ENCODE measurements around the gene ZNF555.
A peak's percentile ranks its signal among the peaks of the same experiment; 100 is the strongest.
"Not testable (repeated sequence)": the region's sequence is repeated elsewhere in the genome, so short reads cannot be mapped to it uniquely, and the experiment has no call there.

The ZNF555 gene

DNA sequence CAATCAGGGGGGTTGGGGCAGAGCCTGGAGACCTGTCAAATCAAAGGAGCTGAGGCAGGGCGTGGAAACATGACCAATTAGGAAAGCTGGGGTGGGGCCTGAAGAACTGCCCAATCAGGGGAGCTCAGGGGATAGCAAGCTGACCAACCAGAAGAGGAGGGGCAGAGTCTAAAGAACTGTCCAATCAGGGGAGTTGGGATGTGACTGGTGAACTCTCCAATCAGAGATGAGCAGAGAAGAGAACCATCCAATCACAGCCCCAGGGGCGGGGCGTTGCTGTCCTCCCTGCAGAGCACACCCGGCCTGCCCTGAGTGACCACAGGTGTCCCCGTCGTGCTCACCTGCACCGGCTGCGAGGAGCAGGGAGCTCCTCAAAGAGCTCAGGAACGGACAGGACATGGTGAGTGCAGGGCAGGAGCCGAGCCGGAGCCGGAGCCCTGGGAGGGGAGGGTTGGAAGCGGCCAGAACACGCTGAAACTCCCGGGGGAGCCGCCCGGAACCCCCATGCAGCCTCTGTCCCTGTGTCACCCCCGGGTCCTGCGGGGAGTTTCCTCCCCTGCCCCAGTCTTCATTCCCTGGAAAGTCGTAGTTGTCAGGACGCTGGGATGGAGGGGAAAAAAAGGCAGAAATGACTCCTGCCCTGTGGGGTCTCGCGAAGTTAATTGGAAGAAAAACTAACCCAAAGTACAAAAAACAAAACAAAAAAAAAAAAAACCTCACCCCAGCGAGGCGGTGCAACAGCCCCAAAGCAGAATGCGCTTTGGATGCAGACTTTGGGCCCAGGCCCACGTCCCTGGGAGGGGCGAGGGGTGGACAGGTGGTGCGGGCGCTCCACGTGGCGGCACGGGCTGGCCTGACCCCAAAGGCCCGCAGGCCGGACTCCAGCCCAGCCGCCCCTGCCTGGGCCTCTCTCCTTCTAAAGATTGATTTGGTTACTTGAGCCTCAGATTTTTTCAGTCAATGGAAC lies 26.0 kb downstream of the ZNF555 start, which contains the start of gene ZNF556:
ZNF556 (plus strand) TSS at position 311 of the 967 bp plus-strand sequence; CDS start at position 398, 87 bp downstream.
- DNase-seq (ENCODE audit: low spot score) = peak; percentile 48

DNA sequence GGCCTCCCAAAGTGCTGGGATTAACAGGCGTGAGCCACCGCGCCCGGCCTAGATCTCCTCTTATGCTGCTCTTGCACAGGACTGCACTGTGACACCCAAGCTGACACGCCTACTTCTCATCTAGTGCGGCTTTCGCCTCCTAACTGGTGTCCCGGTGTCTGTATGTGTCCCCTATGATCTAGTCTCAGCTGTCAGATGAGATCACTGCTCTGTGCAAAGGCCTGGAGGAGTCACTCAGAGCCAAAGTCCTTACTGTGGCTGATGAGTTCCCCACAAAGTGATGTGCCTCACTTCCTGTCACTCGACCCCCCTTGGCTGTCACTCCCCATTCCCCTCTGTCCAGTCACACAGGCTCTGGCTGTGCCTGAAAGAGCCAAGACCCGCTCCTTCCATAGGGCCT lies 28.3 kb downstream of the ZNF555 start:
- DNase-seq (ENCODE audit: low spot score) = no peak

DNA sequence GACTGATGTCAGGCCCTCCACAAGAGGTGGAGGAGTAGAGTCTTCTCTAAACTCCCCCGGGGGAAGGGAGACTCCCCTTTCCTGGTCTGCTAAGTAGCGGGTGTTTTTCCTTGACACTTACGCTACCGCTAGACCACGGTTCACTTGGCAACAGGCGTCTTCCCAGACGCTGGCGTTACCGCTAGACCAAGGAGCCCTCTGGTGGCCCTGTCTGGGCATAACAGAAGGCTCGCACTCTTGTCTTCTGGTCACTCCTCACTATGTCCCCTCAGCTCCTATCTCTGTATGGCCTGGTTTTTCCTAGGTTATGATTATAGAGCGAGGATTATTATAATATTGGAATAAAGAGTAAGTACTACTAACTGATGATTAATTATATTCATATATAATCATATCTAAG lies 30.9 kb downstream of the ZNF555 start:
- DNase-seq (ENCODE audit: low spot score) = not testable (repeated sequence)

DNA sequence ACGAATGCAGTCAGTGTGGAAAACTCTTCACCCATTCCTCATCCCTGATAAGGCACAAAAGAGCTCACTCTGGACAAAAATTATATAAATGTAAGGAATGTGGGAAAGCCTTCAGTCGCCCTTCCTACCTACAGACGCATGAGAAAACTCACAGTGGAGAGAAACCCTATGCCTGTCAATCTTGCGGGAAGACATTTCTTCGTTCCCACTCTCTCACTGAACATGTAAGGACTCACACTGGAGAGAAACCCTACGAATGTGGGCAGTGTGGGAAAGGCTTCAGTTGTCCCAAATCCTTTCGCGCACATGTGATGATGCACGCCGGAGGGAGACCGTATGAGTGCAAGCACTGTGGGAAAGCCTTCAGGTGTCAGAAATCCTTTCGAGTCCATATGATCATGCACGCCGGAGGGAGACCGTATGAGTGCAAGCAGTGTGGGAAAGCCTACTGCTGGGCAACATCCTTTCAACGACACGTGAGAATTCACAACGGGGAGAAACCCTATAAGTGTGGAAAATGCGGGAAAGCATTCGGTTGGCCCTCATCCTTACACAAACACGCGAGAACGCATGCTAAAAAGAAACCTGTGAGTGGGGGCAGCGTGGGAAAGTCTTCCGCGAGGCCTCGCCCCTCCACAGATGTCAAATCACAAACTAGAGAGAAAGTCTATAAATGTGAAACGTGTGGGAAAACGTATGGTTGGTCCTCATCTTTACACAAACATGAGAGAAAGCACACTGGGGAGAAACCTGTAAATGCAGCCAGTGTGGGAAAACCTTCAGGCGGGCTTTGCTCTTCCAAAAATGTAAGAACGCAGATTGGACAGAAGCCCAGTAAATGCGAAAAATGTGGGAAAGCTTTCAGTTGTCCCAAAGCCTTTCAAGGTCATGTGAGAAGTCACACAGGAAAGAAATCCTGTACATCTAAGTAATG lies 36.4 kb downstream of the ZNF555 start:
- no peak for DNase-seq (ENCODE audit: low spot score)

DNA sequence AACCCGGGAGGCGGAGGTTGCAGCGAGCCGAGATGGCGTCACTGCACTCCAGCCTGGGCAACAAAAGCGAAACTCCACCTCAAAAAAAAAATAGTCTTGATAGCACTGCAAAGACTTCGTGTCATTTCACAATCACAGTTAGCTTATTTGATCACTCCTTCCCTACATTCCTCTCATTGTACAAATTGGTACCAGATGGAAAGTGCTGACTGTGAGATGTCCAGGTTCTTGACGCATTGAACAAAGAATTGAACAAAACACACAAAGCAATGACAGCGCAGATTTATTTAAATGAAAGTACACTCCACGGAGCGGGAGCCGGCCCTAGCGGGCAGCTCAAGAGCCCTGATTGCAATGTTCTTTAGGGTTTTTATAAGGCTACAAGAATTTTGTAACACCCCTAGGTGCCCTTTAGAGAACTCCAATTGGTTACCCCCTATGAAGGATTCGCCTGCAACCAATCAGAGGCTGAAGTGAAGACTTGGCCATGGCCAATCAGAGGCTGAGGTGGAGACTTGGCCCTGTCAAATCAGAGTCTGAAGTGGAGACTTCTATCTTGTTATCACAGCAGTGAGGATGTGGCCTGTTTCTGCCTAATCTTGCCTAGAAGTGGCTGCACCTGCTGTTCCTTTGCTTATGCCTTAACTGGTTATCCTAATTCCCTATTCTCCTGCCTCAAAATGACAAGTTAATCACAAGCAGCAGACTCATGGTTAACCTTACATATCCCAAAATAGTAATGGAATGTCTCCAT lies 42.6 kb downstream of the ZNF555 start:
- DNase-seq (ENCODE audit: low spot score) = no peak

DNA sequence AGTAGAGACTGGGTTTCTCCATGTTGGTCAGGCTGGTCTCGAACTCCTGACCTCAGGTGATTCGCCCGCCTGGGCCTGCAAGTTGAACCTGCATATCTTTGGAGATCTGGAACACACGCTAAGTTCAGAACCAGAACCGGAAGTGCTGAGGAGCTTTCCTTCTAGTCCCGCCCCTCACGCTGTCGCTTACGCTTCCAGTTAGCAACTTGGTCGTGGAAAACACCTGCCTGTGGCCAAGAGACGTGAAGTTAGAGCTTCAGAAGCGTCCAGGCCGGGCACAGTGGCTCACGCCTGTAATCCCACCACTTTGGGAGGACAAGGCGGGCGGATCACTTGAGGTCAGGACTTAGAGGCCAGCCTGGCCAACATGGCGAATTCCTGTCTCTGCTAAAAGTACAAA lies 44.5 kb downstream of the ZNF555 start:
- DNase-seq (ENCODE audit: low spot score) = no peak

DNA sequence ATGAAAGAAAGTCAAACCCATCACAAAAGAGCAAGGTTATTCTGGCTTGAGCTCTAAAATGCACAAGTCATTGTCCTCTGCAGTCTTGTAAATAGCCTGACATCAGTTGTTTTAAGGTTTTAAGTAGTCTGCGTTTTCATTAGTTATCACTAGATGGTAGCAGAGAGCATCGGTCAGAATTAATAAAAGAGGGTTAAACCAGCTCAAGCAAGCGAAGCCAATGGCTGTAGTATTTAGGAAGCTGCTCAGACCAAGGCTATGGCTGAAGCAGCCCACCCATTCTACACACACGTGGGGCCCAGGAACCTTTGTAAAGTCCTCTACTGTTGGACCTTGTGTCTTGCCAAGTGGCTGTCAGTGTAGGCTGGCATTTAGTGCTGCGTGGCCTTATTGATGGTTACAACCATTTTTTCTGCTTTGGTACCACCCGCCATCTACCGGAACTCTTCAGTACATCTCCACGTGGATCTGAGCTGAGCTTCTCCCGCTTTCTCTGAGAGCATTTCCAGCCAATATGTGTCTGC lies 46.2 kb downstream of the ZNF555 start:
- peak; percentile 66 for DNase-seq (ENCODE audit: low spot score)

DNA sequence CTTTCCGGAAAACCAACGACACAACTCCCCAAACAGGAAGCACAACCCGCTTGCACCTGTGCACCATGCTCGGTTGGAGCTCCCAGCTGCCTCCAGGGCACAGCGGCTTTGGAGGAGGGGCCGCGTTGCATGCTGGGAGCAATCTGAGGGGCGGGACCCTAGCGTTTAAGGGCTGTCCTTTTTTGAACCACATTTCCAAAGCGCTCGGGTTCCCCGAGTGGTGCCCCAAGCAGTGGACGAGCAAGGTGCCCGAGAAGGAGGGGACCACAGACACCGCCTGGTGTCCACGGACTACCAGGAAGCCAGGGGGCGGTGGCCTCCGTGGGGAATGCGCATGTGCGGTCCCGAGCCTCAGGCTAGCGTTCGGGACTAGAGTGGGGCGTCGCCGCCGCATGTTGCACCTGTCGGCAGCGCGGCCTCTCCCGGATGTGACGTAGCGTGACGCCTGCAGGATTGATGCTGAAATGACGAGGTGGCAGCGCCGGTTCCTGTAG lies 47.5 kb downstream of the ZNF555 start:
- no peak for DNase-seq (ENCODE audit: low spot score)

DNA sequence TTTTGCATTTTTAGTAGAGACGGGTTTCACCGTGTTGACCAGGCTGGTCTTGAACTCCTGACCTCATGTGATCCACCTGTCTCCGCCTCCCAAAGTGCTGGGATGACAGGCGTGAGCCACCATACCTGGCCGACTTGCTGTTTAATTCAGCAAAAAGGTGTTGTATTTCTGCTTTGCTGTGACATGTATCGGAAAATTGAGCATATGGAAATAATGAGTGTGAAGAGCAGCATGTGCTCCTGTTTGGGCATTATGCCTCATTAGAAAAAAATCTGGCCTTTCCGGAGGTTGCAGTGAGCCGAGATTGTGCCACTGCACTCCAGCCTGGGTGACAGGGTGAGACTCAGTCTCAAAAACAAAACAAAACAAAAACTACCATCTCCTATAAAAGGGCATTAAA lies 49.3 kb downstream of the ZNF555 start:
- not testable (repeated sequence) for DNase-seq (ENCODE audit: low spot score)

DNA sequence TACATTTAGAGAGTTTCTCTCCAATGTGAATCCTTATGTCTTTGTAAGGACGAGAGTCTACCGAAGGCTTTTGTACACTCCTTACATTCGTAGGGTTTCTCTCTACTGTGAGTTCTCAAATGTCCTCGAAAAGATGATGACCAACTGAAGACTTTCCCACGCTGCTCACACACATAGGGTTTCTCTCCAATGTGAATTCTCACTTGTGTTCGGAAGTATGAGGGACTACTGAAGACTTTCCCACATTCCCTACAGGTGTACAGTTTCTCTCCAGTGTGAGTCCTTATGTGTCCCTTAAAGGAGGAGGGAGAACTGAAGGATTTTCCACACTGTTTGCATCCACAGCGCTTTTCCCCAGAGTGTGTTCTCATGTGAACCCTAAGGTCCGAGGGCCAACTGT lies 55.4 kb downstream of the ZNF555 start:
- DNase-seq (ENCODE audit: low spot score) = no peak

DNA sequence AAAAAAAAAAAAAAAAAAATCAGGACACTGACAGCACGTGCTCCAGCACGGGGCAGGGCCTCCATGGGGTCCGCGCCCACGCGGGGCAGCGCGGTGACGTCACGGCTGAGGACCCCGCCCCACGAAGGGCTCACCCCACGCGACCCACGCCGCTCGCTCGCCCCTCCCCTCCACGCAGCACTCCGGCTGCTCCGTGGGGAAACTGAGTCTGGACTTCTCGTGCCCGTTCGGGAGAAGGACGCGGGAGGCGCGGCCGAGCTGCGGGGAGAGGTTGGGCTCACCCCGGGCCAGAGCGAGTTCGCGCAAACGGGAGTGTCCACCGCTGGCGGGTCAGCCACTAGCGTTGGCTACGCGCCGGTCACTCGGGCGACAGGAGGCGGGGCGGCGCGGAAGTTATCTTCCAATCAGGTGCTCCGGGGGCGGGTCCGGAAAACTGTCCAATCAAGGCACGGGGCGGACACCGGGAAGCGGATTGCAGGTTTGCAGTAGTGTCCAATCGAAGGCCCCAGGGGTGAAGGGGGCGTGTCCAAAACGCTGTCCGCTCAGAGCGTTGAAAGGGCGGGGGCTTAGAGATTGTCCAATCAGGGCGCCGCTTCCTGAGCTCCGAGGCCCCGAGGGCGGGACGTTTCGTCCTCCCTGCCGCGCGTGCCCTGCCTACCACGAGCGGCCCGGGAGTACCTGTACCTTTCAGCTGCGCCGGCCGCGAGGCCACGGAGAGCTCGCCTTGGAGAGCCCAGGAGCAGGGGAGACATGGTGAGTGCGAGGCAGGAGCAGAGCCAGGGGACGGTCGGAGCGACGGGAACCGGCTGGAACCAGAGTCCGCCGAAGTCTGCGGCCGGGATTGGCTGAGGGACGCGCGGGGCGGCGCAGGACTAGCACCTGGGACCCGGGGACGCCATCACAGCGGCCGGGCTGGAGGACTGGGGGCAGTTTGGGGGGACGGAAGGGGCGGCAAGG lies 59.3 kb downstream of the ZNF555 start, which contains the start of gene ZNF57:
ZNF57 (plus strand) TSS at position 633 of the 957 bp plus-strand sequence; CDS start at position 751, 118 bp downstream.
- DNase-seq (ENCODE audit: low spot score) = peak; percentile 98

DNA sequence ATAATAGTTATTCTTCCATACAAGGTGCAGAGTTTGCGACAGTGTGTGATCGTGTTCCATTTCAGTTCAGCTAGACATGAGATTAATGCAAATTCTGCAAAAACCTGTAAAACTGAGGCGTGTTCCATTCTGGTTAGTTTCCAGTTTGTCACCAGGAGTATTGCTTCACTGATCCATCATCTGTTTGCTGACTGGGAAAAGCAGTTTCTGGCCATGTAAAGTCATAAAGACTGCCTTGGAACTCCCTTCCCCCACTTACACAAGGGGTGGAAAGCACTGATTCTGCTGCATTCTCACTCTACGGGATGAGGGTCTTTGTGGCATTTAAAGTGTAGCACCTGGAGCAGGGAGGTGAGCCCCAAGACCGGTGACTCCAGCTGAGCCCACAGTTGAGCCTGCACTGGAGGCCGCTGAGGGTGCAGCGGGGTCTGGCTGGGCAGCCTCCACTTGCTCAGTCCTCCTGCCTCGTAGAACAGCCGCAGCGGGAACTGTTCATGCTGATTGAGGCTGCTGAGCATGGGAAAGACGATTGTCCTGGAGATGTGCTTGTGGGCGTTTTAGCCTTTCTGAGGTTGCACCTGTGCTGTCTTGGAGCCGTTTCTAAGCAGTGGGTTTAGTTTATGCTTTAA lies 61.4 kb downstream of the ZNF555 start:
- DNase-seq (ENCODE audit: low spot score) = no peak

DNA sequence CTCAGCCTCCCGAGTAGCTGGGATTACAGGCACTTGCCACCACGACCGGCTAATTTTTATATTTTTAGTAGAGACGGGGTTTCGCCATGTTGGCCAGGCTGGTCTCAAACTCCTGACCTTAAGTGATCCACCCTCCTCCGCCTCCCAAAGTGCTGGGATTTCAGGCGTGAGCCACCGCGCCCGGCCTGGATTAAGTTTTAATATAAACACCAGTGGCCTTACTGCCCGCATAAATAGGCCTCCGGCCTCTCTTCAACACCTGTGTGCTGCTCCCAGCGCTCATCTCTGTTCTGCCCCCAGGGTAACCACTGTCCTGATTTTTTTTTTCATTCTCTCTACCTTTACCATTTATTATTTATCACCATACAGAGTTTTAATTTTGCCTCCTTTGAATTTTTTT lies 62.1 kb downstream of the ZNF555 start:
- not testable (repeated sequence) for DNase-seq (ENCODE audit: low spot score)

DNA sequence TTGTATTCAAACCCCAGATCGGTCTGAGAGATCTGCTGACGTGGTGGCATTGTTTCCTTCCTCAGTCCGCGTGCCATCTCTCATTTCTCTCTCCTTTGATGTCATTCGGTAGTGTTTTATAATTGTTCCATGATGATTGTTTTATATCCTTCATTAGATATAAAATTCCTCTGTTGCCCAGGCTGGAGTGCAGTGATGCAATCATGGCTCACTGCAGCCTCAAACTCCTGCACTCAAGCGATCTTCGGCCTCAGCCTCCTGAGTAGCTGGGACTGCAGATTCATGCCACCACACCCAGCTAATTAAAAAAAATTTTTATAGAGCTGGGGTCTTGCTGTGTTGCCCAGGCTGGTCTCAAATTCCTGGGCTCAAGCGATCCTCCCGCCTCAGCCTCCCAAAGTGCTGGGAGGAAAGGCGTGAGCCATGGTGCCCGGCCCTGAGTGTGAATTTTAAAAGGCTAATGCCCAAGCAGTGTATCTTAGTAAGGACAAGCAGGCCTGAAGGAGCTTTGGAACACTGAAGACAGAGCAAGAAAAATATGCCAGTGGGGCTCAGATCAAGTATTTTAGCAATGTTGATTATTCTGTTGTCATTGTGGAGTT lies 64.7 kb downstream of the ZNF555 start:
- DNase-seq (ENCODE audit: low spot score) = no peak

DNA sequence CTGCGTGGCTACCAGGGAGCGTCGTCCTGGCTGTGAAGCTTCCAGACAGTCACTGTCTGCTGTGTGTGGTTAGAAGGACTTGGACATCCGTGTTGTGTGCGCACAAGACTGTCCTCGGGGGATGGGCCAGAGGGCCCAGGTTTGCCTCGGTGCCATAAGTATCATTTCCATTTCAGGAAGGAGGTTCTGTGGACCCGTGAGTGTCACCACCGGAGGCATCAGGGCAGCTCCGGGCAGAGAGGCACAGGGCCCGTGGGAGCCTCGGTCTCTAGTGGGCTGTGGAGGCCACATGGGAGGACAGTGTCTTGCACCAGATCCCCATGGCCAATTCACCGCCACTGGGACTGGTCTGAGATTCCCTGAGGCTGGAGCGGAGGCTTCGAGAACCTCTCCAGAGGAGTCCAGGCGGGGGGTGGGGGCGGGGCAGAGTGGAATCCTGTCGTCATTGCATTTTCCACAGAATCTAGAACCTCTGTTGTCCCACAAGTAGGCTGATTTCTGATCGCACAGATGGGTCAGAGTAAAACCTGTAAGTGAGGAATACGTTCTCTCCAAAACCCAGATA lies 65.4 kb downstream of the ZNF555 start:
- no peak for DNase-seq (ENCODE audit: low spot score)

Data from iPS-NIHi11 (cell line).